WTC11 (cell line): Measurements from ENCODE around the gene GTF3C1. TPM values are rescaled to one million over a fixed set of nuclear protein-coding genes. Genes with fewer than 3 reads are reported as not detected.

Experiments used
- ATAC-seq: fragments of 200-7000 bp; cut with Tn5 transposase; 2 replicates; pipeline ENCODE4 v1.10.0; 2021; ENCODE audit warnings: mild to moderate bottlenecking, moderate library complexity
- CTCF ChIA-PET: fragments of 300-600 bp; sonication (Branson Sonifier 250); formaldehyde crosslinking; loops from one replicate; lab custom pipeline; 2021; ENCODE audit warnings: antibody characterized with exemption; lab: Charles Lee
- POLR2A ChIA-PET: fragments of 350-600 bp; sonication (Branson Sonifier 250); formaldehyde crosslinking; loops from one replicate; lab custom pipeline; 2021; ENCODE audit warnings: antibody characterized with exemption; lab: Charles Lee
- DNase-seq: peaks from one replicate; pipeline ENCODE4 v3.0.0; 2021; ENCODE audit warnings: low spot score
- H3K27ac Mint-ChIP-seq: 2 replicates; pipeline ENCODE4 v1.8.0; 2021; ENCODE audit warnings: mixed read lengths
- H3K27me3 Mint-ChIP-seq: 2 replicates; pipeline ENCODE4 v1.8.0; 2021; ENCODE audit warnings: low read depth, mild to moderate bottlenecking, moderate library complexity, mixed read lengths
- H3K36me3 Mint-ChIP-seq: 2 replicates; pipeline ENCODE4 v1.8.0; 2021; ENCODE audit warnings: mixed read lengths
- H3K4me1 Mint-ChIP-seq: 2 replicates; pipeline ENCODE4 v1.8.0; 2022; ENCODE audit warnings: mixed read lengths
- H3K4me3 Mint-ChIP-seq: 2 replicates; pipeline ENCODE4 v1.8.0; 2021; ENCODE audit warnings: mild to moderate bottlenecking, moderate library complexity, mixed read lengths
- H3K9me3 Mint-ChIP-seq: 2 replicates; pipeline ENCODE4 v1.8.0; 2021; ENCODE audit warnings: mixed read lengths
- ESRRA ChIP-seq: sonication (generic); formaldehyde crosslinking; IDR thresholded peaks from 2 replicates; pipeline ENCODE4 v1.8.1; 2022; ENCODE audit warnings: mild to moderate bottlenecking, missing genetic modification reagents, borderline replicate concordance
- JUN ChIP-seq: sonication (generic); formaldehyde crosslinking; IDR thresholded peaks from 2 replicates; pipeline ENCODE4 v1.8.0; 2023; ENCODE audit warnings: mild to moderate bottlenecking, missing genetic modification reagents
- NR2C2 ChIP-seq: sonication (generic); formaldehyde crosslinking; IDR thresholded peaks from 2 replicates; pipeline ENCODE4 v1.8.0; 2022; ENCODE audit warnings: mild to moderate bottlenecking, missing genetic modification reagents
- TEAD1 ChIP-seq: sonication (generic); formaldehyde crosslinking; IDR thresholded peaks from 2 replicates; pipeline ENCODE4 v1.8.0; 2022; ENCODE audit warnings: mild to moderate bottlenecking, missing genetic modification reagents
- TEAD4 ChIP-seq: sonication (generic); formaldehyde crosslinking; IDR thresholded peaks from 2 replicates; pipeline ENCODE4 v1.8.0; 2022; ENCODE audit warnings: mild to moderate bottlenecking, missing genetic modification reagents
- TP53 ChIP-seq: sonication (generic); formaldehyde crosslinking; IDR thresholded peaks from 2 replicates; pipeline ENCODE4 v1.8.1; 2023; ENCODE audit warnings: mild to moderate bottlenecking, missing genetic modification reagents
- ZNF317 ChIP-seq: sonication (generic); formaldehyde crosslinking; IDR thresholded peaks from 2 replicates; pipeline ENCODE4 v1.8.1; 2023; ENCODE audit warnings: low read depth, mild to moderate bottlenecking, moderate library complexity, missing genetic modification reagents, borderline replicate concordance
- ZNF423 ChIP-seq: fragments of 250-450 bp; sonication (Bioruptor Pico); IDR thresholded peaks from 2 replicates; pipeline ENCODE4 v2.1.2; 2022; ENCODE audit warnings: mild to moderate bottlenecking, moderate library complexity
- total RNA-seq: library from RNA; stranded (reverse); gene quantifications from 3 replicates; pipeline ENCODE4 v1.2.3, GENCODE V29; 2021
- TF ChIP-seq, protein P1 (sequence below): sonication (generic); formaldehyde crosslinking; IDR thresholded peaks from 2 replicates; pipeline ENCODE4 v1.8.0; 2022; ENCODE audit warnings: mild to moderate bottlenecking, missing genetic modification reagents
- TF ChIP-seq, protein P2 (sequence below): sonication (generic); formaldehyde crosslinking; conservative IDR thresholded peaks from 2 replicates; pipeline ENCODE4 v1.8.1; 2022; ENCODE audit warnings: mild to moderate bottlenecking, missing genetic modification reagents
- TF ChIP-seq, protein P3 (sequence below): fragments of 250-450 bp; sonication (Bioruptor Pico); IDR thresholded peaks from 2 replicates; pipeline ENCODE4 v1.9.0; 2021; ENCODE audit warnings: mild to moderate bottlenecking
- TF ChIP-seq, protein P4 (sequence below): sonication (generic); formaldehyde crosslinking; IDR thresholded peaks from 2 replicates; pipeline ENCODE4 v1.8.1; 2022; ENCODE audit warnings: mild to moderate bottlenecking, moderate library complexity, missing genetic modification reagents
- TF ChIP-seq, protein P5 (sequence below): fragments of 250-450 bp; sonication (Bioruptor Pico); IDR thresholded peaks from 2 replicates; pipeline ENCODE4 v2.1.2; 2022; ENCODE audit warnings: mild to moderate bottlenecking, moderate library complexity
- TF ChIP-seq, protein P6 (sequence below): sonication (generic); formaldehyde crosslinking; IDR thresholded peaks from 2 replicates; pipeline ENCODE4 v1.8.1; 2022; ENCODE audit warnings: mild to moderate bottlenecking, missing genetic modification reagents, moderate library complexity, borderline replicate concordance
- TF ChIP-seq, protein P7 (sequence below): fragments of 250-450 bp; sonication (Bioruptor Pico); IDR thresholded peaks from 2 replicates; pipeline ENCODE4 v1.9.0; 2021; ENCODE audit warnings: mild to moderate bottlenecking
- TF ChIP-seq, protein P8 (sequence below): fragments of 250-450 bp; sonication (Bioruptor Pico); IDR thresholded peaks from 2 replicates; pipeline ENCODE4 v1.9.0; 2021; ENCODE audit warnings: mild to moderate bottlenecking, borderline replicate concordance

The GTF3C1 gene
- total RNA-seq, 1 experiment from 2014 or later = 146 TPM

DNA sequence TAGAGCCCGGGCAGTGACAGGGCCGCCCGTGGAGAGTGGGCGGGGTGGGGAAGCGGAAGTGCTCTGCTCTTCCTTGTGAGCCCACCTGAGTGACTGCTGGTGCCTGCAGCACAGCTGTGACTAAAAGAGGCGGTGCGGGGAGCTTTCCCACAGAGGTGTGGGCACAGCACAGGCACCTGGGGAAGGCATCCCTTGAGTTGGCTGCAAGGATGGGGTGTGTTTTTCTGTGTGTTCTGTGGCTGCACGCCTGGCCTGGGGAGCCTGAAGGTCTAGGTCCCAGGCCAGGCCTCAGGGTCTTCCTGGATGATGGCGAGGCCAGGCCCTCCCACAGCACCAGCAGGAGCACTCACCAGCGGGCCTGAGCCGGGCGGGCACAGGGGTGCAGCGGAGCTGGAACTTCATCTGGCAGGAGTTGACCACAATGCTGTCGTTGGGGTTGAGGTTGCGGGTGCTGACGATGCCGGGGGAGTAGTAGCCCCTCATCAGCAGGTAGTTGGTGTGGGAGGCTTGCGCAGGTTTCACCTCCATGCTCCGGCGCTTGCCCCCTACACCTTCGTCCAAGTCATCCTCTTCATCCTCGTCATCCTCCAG is 80.7 kb downstream of the GTF3C1 start:
- no peak for DNase-seq
- ATAC-seq = no peak
- Mint-ChIP-seq H3K4me3 (no peak overlapping the region), H3K9me3 (no peaks in the 10 kb centered on the region), H3K27ac (no peak overlapping the region), H3K4me1 (no peaks in the 10 kb centered on the region), H3K36me3 (peaks cover 78% of the 10 kb centered on the region), H3K27me3 (no peaks in the 10 kb centered on the region)
- POLR2A ChIA-PET = interaction anchor here (0.7 kb wide), 1 partner anchor 12 kb away, joined by 3 read pairs; no protein-coding TSS in a partner anchor
- TF ChIP-seq, protein P1, sequence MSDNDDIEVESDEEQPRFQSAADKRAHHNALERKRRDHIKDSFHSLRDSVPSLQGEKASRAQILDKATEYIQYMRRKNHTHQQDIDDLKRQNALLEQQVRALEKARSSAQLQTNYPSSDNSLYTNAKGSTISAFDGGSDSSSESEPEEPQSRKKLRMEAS (CRISPR knock-in tag) = no peak
- no peak for TF ChIP-seq TEAD4
- no peak for TF ChIP-seq JUN (CRISPR knock-in tag)
- CTCF ChIA-PET = no interaction called here

DNA sequence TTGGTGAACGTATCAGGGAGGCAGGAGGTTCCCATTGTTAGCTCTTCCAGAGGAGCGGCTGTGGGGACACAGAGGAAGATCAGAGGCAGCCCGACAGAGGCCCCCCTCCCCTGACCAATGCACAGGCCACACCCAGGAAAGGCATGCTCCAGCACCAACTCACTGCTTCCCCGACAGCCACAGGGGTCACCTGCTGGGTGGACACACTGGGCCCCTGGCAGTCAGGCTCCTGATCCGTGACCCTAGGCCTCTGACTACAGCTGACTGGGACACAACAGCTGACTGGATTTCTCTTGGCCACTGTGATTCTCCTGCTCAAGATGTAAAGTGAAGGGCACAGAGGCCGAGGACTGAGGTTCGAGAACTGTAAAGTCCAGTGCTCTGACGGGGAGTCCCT is 84.2 kb downstream of the GTF3C1 start:
- Mint-ChIP-seq H3K4me1 (no peaks in the 10 kb centered on the region), H3K36me3 (peaks cover 53% of the 10 kb centered on the region), H3K27me3 (no peaks in the 10 kb centered on the region), H3K27ac (0 out of 2 replicates have a peak overlapping the region, but pooled peaks have one; percentile 49), H3K4me3 (no peak overlapping the region), H3K9me3 (no peaks in the 10 kb centered on the region)
- CTCF ChIA-PET = interaction anchor here (0.7 to 1.2 kb wide), 2 partner anchors 231 to 286 kb away, joined by 3 to 4 read pairs; no protein-coding TSS in a partner anchor
- ATAC-seq = peak; percentile 13; the same call in 1 of the 2 replicates
- TF ChIP-seq NR2C2 (no peak), ZNF423 (CRISPR knock-in tag) (no peak), ESRRA (CRISPR knock-in tag) (no peak), TP53 (CRISPR knock-in tag) (no peak), TEAD1 (CRISPR knock-in tag) (no peak)
- TF ChIP-seq, protein P2, sequence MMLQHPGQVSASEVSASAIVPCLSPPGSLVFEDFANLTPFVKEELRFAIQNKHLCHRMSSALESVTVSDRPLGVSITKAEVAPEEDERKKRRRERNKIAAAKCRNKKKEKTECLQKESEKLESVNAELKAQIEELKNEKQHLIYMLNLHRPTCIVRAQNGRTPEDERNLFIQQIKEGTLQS (CRISPR knock-in tag) = no peak
- TF ChIP-seq, protein P1 (CRISPR knock-in tag) = no peak
- TF ChIP-seq, protein P3, sequence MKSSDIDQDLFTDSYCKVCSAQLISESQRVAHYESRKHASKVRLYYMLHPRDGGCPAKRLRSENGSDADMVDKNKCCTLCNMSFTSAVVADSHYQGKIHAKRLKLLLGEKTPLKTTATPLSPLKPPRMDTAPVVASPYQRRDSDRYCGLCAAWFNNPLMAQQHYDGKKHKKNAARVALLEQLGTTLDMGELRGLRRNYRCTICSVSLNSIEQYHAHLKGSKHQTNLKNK = no peak
- TF ChIP-seq, protein P4, sequence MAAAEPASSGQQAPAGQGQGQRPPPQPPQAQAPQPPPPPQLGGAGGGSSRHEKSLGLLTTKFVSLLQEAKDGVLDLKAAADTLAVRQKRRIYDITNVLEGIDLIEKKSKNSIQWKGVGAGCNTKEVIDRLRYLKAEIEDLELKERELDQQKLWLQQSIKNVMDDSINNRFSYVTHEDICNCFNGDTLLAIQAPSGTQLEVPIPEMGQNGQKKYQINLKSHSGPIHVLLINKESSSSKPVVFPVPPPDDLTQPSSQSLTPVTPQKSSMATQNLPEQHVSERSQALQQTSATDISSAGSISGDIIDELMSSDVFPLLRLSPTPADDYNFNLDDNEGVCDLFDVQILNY (CRISPR knock-in tag) = no peak
- TF ChIP-seq, protein P5, sequence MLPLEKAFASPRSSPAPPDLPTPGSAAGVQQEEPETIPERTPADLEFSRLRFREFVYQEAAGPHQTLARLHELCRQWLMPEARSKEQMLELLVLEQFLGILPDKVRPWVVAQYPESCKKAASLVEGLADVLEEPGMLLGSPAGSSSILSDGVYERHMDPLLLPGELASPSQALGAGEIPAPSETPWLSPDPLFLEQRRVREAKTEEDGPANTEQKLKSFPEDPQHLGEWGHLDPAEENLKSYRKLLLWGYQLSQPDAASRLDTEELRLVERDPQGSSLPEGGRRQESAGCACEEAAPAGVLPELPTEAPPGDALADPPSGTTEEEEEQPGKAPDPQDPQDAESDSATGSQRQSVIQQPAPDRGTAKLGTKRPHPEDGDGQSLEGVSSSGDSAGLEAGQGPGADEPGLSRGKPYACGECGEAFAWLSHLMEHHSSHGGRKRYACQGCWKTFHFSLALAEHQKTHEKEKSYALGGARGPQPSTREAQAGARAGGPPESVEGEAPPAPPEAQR (CRISPR knock-in tag) = no peak
- TF ChIP-seq, protein P6, sequence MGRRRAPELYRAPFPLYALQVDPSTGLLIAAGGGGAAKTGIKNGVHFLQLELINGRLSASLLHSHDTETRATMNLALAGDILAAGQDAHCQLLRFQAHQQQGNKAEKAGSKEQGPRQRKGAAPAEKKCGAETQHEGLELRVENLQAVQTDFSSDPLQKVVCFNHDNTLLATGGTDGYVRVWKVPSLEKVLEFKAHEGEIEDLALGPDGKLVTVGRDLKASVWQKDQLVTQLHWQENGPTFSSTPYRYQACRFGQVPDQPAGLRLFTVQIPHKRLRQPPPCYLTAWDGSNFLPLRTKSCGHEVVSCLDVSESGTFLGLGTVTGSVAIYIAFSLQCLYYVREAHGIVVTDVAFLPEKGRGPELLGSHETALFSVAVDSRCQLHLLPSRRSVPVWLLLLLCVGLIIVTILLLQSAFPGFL (CRISPR knock-in tag) = no peak
- no peak for DNase-seq
- POLR2A ChIA-PET = no interaction called here

DNA sequence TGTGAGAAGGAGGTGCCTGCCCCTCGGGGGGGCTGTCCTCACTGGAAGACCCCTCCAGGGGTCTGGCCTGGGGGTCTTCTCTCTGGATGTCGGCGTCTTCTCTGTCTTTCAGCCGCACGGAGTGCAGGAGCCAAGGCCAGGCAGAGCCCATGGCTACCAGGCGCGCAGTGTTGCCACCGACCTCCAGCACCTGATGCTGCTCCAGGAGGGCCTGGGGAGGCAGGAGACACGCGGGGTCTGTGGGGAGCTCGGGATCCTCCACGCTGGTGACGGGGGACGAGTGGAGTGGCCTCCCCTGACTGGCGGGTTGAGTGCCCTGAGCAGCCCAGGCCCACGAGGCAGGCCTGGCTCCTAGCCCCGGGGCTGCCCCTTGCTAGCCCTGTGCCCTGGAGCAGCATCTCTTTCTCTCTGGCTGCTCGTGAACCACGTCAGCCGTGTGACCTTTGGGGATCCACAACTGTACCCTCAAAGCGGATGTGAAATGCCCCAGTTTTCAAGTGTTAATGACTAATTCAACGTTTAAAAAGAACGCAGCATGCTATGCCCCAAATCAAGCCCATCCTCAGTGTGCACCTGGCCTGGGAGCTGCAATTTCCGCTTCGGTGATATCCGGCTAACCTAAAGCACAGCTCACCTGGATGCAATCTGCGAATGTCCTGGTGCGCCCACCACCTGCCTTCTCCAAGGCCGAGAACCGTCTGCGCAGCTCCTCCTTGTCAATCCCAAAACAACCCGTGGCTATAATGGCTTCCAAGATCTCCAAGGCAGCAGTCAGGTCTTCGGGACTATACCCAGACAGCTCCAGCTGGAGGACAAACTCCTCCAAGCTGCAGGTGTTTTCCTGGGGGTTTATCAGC is 84.9 kb downstream of the GTF3C1 start:
- Mint-ChIP-seq H3K27me3 (no peaks in the 10 kb centered on the region), H3K4me1 (no peaks in the 10 kb centered on the region; the same call in 1 of the 2 replicates), H3K9me3 (no peaks in the 10 kb centered on the region), H3K27ac (0 out of 2 replicates have a peak overlapping the region, but pooled peaks have one; percentile 49), H3K36me3 (peaks cover 47% of the 10 kb centered on the region), H3K4me3 (no peak overlapping the region)
- ATAC-seq = 0 out of 2 replicates have a peak, but pooled peaks have one; percentile 13
- CTCF ChIA-PET = interaction anchor here (0.5 to 1.2 kb wide), 3 partner anchors 230 to 756 kb away, joined by 3 to 4 read pairs (median 3); no protein-coding TSS in a partner anchor
- DNase-seq = no peak
- POLR2A ChIA-PET = no interaction called here
- TF ChIP-seq, protein P7, sequence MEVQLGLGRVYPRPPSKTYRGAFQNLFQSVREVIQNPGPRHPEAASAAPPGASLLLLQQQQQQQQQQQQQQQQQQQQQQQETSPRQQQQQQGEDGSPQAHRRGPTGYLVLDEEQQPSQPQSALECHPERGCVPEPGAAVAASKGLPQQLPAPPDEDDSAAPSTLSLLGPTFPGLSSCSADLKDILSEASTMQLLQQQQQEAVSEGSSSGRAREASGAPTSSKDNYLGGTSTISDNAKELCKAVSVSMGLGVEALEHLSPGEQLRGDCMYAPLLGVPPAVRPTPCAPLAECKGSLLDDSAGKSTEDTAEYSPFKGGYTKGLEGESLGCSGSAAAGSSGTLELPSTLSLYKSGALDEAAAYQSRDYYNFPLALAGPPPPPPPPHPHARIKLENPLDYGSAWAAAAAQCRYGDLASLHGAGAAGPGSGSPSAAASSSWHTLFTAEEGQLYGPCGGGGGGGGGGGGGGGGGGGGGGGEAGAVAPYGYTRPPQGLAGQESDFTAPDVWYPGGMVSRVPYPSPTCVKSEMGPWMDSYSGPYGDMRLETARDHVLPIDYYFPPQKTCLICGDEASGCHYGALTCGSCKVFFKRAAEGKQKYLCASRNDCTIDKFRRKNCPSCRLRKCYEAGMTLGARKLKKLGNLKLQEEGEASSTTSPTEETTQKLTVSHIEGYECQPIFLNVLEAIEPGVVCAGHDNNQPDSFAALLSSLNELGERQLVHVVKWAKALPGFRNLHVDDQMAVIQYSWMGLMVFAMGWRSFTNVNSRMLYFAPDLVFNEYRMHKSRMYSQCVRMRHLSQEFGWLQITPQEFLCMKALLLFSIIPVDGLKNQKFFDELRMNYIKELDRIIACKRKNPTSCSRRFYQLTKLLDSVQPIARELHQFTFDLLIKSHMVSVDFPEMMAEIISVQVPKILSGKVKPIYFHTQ = no peak
- TF ChIP-seq, protein P8, sequence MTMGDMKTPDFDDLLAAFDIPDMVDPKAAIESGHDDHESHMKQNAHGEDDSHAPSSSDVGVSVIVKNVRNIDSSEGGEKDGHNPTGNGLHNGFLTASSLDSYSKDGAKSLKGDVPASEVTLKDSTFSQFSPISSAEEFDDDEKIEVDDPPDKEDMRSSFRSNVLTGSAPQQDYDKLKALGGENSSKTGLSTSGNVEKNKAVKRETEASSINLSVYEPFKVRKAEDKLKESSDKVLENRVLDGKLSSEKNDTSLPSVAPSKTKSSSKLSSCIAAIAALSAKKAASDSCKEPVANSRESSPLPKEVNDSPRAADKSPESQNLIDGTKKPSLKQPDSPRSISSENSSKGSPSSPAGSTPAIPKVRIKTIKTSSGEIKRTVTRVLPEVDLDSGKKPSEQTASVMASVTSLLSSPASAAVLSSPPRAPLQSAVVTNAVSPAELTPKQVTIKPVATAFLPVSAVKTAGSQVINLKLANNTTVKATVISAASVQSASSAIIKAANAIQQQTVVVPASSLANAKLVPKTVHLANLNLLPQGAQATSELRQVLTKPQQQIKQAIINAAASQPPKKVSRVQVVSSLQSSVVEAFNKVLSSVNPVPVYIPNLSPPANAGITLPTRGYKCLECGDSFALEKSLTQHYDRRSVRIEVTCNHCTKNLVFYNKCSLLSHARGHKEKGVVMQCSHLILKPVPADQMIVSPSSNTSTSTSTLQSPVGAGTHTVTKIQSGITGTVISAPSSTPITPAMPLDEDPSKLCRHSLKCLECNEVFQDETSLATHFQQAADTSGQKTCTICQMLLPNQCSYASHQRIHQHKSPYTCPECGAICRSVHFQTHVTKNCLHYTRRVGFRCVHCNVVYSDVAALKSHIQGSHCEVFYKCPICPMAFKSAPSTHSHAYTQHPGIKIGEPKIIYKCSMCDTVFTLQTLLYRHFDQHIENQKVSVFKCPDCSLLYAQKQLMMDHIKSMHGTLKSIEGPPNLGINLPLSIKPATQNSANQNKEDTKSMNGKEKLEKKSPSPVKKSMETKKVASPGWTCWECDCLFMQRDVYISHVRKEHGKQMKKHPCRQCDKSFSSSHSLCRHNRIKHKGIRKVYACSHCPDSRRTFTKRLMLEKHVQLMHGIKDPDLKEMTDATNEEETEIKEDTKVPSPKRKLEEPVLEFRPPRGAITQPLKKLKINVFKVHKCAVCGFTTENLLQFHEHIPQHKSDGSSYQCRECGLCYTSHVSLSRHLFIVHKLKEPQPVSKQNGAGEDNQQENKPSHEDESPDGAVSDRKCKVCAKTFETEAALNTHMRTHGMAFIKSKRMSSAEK (CRISPR knock-in tag) = no peak
- TF ChIP-seq ZNF317 (CRISPR knock-in tag) = no peak
